ENCODE data around the gene ARL14EPL.

Gene ARL14EPL

DNA sequence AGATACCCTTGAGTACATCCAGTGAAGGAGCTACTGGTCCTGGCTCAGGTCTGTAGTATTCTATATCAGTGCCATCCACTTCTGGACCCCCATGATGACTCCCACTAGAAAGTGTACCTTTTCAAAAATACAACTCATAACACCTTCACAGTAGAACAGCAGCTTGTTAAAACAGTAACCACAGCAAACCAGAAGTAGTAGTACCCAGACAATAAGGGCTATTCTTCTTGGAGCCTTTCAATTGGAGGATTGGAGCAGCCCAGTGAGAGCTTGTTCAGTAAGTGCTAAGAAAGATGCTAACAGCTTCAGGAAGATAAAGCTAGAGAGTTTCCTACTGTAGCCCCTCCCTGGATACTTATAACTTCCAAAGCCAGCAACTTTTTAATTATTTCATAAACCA is 10.1 kb downstream of the ARL14EPL start:
- no peak for TF ChIP-seq CTCF (IDR thresholded peaks at IDR 0.05; ENCODE audit: borderline replicate concordance, control extremely low read depth, extremely low read depth, insufficient read depth, missing control alignments)
- in situ Hi-C loops (cut with MboI; ENCODE audit: low sequenced_read_pairs, unreplicated experiment) = no loop called here
- no peak for DNase-seq (ENCODE audit: low spot score)

GRCh38 chr5:116044073-116044472 is 11.8 kb downstream of the ARL14EPL start:
- DNase-seq (ENCODE audit: low spot score) = no peak
- no peak for TF ChIP-seq CTCF (IDR thresholded peaks at IDR 0.05; ENCODE audit: borderline replicate concordance, control extremely low read depth, extremely low read depth, insufficient read depth, missing control alignments)
- in situ Hi-C loops (cut with MboI; ENCODE audit: low sequenced_read_pairs, unreplicated experiment) = no loop called here

GRCh38 chr5:116045821-116046220 is 13.5 kb downstream of the ARL14EPL start:
- TF ChIP-seq CTCF (IDR thresholded peaks at IDR 0.05; ENCODE audit: borderline replicate concordance, control extremely low read depth, extremely low read depth, insufficient read depth, missing control alignments) = no peak
- in situ Hi-C loops (cut with MboI; ENCODE audit: low sequenced_read_pairs, unreplicated experiment) = no loop called here
- DNase-seq (ENCODE audit: low spot score) = no peak

GRCh38 chr5:116046261-116046660 is 14.0 kb downstream of the ARL14EPL start:
- no peak for TF ChIP-seq CTCF (IDR thresholded peaks at IDR 0.05; ENCODE audit: borderline replicate concordance, control extremely low read depth, extremely low read depth, insufficient read depth, missing control alignments)
- DNase-seq (ENCODE audit: low spot score) = no peak
- in situ Hi-C loops (cut with MboI; ENCODE audit: low sequenced_read_pairs, unreplicated experiment) = no loop called here

GRCh38 chr5:116046823-116047222 is 14.6 kb downstream of the ARL14EPL start:
- in situ Hi-C loops (cut with MboI; ENCODE audit: low sequenced_read_pairs, unreplicated experiment) = no loop called here
- no peak for DNase-seq (ENCODE audit: low spot score)
- TF ChIP-seq CTCF (IDR thresholded peaks at IDR 0.05; ENCODE audit: borderline replicate concordance, control extremely low read depth, extremely low read depth, insufficient read depth, missing control alignments) = no peak

GRCh38 chr5:116058346-116058936 is 26.2 kb downstream of the ARL14EPL start:
- DNase-seq (ENCODE audit: low spot score) = no peak
- TF ChIP-seq CTCF (IDR thresholded peaks at IDR 0.05; ENCODE audit: borderline replicate concordance, control extremely low read depth, extremely low read depth, insufficient read depth, missing control alignments) = no peak
- in situ Hi-C loops (cut with MboI; ENCODE audit: low sequenced_read_pairs, unreplicated experiment) = loop anchor here (25.0 kb wide), 2 partner anchors 221 to 746 kb away; partner anchors contain the start of genes AP3S1 and ATG12
